GM19238 (cell line): Measurements from ENCODE around the gene PLSCR1.
"Not testable (repeated sequence)": the region's sequence is repeated elsewhere in the genome, so short reads cannot be mapped to it uniquely, and the experiment has no call there.

Source experiments
- DNase-seq: peaks from one replicate; pipeline ENCODE4 v3.0.0; 2011; ENCODE audit warnings: low spot score; ENCODE audit not compliant: insufficient read length

The PLSCR1 gene

DNA sequence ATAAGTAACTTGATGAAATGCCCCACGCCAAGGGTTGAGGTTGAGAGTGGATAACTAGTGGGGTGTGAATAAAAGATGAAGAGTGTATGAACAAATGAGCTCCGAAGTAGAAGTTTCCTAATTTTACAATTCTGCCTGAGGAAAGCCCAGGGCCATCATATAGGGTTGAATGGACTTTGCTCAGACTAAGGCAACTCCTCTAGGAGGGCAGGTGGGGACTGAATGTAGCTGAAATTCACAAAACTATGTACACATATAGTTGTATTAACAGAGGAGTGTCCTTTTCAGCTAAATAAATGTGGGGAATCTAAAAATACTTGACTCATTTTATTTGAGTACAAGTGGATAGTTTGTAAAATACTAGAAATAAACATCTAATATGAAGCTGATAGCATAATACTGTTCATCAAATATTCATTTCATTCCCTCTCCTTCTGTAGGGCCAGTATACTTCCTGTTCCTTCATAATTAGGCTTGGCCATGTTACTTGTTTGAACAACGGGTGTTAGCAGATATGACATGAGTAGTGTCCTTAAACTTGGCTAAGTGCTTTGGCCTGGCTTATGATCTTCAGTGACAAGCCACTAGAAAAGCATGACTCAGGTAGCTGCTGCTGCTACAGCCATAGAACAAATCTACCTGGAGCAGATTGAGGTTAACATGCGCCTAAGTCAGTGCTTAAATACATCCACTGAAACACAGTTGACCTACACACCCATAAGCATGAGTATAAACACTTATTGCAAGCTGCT is 26.5 kb downstream of the PLSCR1 start:
- DNase-seq: no peak

- DNase-seq: no peak
These were observed 30.9 kb downstream of the PLSCR1 start for GRCh38 chr3:146513386-146514051.

- no peak for DNase-seq
These were observed 32.8 kb downstream of the PLSCR1 start for GRCh38 chr3:146511402-146512134.

GRCh38 chr3:146507331-146508120 is 36.9 kb downstream of the PLSCR1 start:
- no peak for DNase-seq

DNA sequence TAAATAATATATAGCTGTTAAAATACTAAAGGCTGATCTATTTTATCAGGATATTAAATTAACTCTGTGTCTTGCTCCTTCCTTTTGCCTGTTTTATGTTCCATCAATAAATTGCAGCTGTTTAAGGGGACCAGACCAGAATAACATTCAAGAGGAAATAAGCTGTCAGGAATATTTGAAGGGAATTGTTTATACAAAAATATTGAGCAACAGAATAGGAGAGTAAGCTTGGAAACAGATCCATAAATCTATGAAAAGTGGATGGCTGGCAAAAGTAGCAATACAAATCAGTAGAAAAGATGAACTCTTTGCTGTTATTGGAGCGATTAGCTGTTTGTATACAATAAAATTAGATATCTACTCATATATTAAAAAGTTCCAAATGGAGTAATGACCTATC is 38.9 kb downstream of the PLSCR1 start:
- DNase-seq: no peak

GRCh38 chr3:146504498-146505197 is 39.8 kb downstream of the PLSCR1 start:
- no peak for DNase-seq

DNA sequence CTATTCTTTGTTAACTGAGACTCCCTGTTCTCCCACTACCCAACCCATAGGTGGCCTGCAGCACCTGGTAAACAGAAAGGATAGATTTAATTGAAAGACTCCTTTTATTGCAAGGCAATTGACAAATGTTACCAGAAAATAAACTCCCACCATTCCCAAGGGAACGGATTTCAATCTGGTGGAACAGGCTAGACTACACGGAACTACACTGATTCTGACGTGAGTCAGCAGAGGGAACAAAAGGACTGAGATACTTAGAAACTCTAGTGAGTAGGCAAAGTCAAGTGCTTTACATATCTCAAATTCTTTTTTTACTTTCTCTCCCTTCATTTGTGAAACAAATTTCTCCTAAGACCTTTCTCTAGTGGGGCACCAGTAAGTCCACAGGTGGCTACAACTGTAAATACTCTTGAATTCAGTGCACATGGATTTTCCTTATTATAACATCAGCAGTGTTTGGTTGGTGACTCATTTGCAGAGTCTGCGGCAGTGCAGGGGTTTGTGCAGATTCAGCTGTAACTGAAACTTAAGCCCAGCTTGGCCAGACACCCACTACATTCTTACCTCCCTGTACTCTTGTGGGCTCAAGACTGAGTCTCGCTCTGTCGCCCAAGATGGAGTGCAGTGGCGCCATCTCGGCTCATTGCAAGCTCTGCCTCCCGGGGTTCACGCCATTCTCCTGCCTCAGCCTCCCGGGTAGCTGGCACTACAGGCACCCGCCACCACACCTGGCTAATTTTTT is 40.8 kb downstream of the PLSCR1 start:
- DNase-seq: no peak

DNA sequence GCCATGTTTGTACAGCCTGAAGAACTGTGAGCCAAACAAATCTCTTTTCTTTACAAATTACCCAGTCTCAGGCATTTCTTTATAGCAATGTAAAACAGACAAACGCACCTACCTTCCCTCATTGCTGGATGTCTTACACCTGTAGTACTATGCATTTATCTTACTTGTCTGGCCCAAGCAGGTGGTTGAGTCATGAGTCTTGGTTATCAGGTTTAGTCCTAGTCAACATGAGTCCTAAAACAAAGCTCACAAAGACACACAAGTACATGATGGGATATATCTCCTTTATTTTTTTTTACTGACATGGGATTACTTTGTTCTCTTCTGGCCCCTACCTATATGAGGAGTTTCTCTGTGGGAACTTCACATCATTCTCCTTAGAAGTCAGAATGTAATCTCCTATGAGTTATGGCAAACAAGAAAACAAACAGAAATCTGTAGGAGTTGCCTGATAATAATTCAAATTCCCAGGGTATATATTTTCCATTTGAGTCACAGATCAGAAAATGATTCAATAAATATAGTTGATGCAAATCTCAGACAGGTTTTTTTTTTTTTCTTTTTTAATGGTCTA is 41.4 kb downstream of the PLSCR1 start:
- no peak for DNase-seq

- no peak for DNase-seq
These were observed 42.7 kb downstream of the PLSCR1 start for GRCh38 chr3:146501752-146502151.

GRCh38 chr3:146499701-146500100 is 44.7 kb downstream of the PLSCR1 start:
- no peak for DNase-seq

- no peak for DNase-seq
These were observed 46.2 kb downstream of the PLSCR1 start for GRCh38 chr3:146498002-146498736.

DNA sequence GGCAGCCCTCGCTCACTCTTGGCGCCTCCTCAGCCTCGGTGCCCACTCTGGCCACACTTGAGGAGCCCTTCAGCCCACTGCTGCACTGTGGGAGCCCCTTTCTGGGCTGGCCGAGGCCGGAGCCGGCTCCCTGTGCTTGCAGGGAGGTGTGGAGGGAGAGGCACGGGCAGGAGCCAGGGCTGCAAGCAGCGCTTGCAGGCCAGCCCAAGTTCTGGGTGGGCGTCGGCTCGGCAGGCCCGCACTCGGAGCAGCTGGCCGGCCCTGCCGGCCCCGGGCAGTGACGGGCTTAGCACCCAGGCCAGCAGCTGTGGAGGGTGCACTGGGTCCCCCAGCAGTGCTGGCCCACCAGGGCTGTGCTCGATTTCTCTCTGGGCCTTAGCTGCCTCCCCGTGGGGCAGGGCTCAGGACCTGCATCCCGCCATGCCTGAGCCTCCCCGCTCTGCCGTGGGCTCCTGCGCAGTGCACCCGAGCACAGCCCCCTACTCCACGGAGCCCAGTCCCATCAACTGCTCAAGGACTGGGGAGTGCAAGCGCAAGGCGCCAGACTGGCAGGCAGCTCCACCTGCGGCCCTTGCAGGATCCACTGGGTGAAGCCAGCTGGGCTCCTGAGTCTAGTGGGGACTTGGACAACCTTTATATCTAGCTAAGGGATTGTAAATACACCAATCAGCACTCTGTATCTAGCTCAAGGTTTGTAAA is 47.1 kb downstream of the PLSCR1 start:
- not testable (repeated sequence) for DNase-seq

GRCh38 chr3:146496726-146497125 is 47.7 kb downstream of the PLSCR1 start:
- DNase-seq: no peak

GRCh38 chr3:146496251-146496650 is 48.2 kb downstream of the PLSCR1 start:
- no peak for DNase-seq

GRCh38 chr3:146493761-146494160 is 50.6 kb downstream of the PLSCR1 start:
- no peak for DNase-seq

- DNase-seq: no peak
These were observed 51.2 kb downstream of the PLSCR1 start for GRCh38 chr3:146493221-146493620.

DNA sequence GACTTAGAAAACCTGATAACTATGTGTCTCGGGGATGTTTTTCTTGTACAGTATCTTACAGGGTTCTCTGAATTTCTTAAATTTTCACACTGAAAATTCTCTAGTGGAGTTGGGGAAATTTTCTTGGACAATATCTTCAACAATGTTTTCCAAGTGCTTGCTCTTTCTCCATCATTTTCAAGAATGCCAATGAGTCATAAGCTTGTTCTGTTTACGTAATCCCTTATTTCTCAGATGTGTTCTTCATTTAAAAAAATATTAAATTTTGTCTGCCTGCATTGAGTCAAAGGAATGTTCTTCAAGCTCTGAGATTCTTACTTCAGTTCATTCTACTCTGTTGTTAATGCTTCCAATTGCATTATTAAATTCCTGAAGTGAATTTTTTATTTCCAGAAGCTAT is 53.1 kb downstream of the PLSCR1 start:
- DNase-seq: no peak

GRCh38 chr3:146485297-146485696 is 59.1 kb downstream of the PLSCR1 start:
- no peak for DNase-seq
